HCT116 (cell line): ENCODE data around the gene DHX34. TPM values are rescaled to one million over a fixed set of nuclear protein-coding genes. Genes with fewer than 3 reads are reported as not detected.

Experiments
- total RNA-seq: library from RNA; stranded (reverse); gene quantifications from one replicate; pipeline ENCODE4 v1.2.1, GENCODE V29; 2021; ENCODE audit not compliant: unreplicated experiment

DHX34 gene
- total RNA-seq, 1 experiment from 2014 or later: 30.5 TPM

Other genes with a start within 250 kb of the DHX34 start
- 45.1 TPM for gene ZC3H4, start 235.5 kb upstream of the DHX34 start, total RNA-seq
- gene SAE1, start 218.5 kb upstream of the DHX34 start, total RNA-seq: 213 TPM
- gene BBC3, start 118.1 kb upstream of the DHX34 start, total RNA-seq: 45.0 TPM
- gene CCDC9, start 92.8 kb upstream of the DHX34 start, total RNA-seq: 40.6 TPM
- 22.9 TPM for gene INAFM1, start 74.4 kb upstream of the DHX34 start, total RNA-seq
- 6.5 TPM for gene C5AR1, start 39.5 kb upstream of the DHX34 start, total RNA-seq
- gene C5AR2, start 17.1 kb upstream of the DHX34 start, total RNA-seq: 0.12 TPM
- gene MEIS3, start 70.2 kb downstream of the DHX34 start, total RNA-seq: 35.8 TPM
- gene SLC8A2, start 122.6 kb downstream of the DHX34 start, total RNA-seq: 0.98 TPM
- gene KPTN, start 134.9 kb downstream of the DHX34 start, total RNA-seq: 23.8 TPM
- 58.8 TPM for gene NAPA, start 165.7 kb downstream of the DHX34 start, total RNA-seq
- not detected for gene ZNF541, start 223.8 kb downstream of the DHX34 start, total RNA-seq